H9 (cell line): Measurements from ENCODE around the gene NCF2. TPM values are rescaled to one million over a fixed set of nuclear protein-coding genes. Genes with fewer than 3 reads are reported as not detected.

ENCODE experiments used
- DNase-seq: peaks from one replicate; pipeline ENCODE4 v3.0.0-alpha.2; 2017
- H2AFZ ChIP-seq: one replicate; pipeline ENCODE4 v1.6.1; 2013; ENCODE audit warnings: mild to moderate bottlenecking, low read length, control low read depth, moderate library complexity
- H2AK5ac ChIP-seq: 2 replicates; pipeline ENCODE4 v1.6.1; 2013; ENCODE audit warnings: low read length, control low read depth, mixed read lengths; ENCODE audit not compliant: insufficient read length
- H2BK120ac ChIP-seq: one replicate; pipeline ENCODE4 v1.6.1; 2013; ENCODE audit warnings: low read depth, mild to moderate bottlenecking, low read length, control low read depth, inconsistent platforms; ENCODE audit not compliant: poor library complexity, severe bottlenecking
- H2BK12ac ChIP-seq: 2 replicates; pipeline ENCODE4 v1.6.1; 2013; ENCODE audit warnings: low read length, control low read depth, mixed read lengths, low read depth; ENCODE audit not compliant: insufficient read length
- H2BK15ac ChIP-seq: 2 replicates; pipeline ENCODE4 v1.6.1; 2013; ENCODE audit warnings: low read depth, low read length, control low read depth
- H2BK20ac ChIP-seq: one replicate; pipeline ENCODE4 v1.6.1; 2013; ENCODE audit warnings: low read depth, mild to moderate bottlenecking, low read length, control low read depth, inconsistent platforms; ENCODE audit not compliant: poor library complexity, severe bottlenecking
- H2BK5ac ChIP-seq: 2 replicates; pipeline ENCODE4 v1.6.1; 2013; ENCODE audit warnings: low read length, control low read depth, mixed read lengths; ENCODE audit not compliant: insufficient read length
- H3K14ac ChIP-seq: 2 replicates; pipeline ENCODE4 v1.6.1; 2013; ENCODE audit warnings: low read length, control low read depth; ENCODE audit not compliant: insufficient read depth
- H3K18ac ChIP-seq: 2 replicates; pipeline ENCODE4 v1.6.1; 2013; ENCODE audit warnings: low read depth, mild to moderate bottlenecking, mixed read lengths, low read length, control low read depth; ENCODE audit not compliant: insufficient read length
- H3K23ac ChIP-seq: 2 replicates; pipeline ENCODE4 v1.6.1; 2013; ENCODE audit warnings: low read length, control low read depth, mixed read lengths, low read depth; ENCODE audit not compliant: insufficient read length
- H3K23me2 ChIP-seq: 2 replicates; pipeline ENCODE4 v1.6.1; 2013; ENCODE audit warnings: low read depth, mild to moderate bottlenecking, mixed read lengths, low read length, control low read depth; ENCODE audit not compliant: insufficient read length, poor library complexity, severe bottlenecking
- H3K27ac ChIP-seq: 2 replicates; pipeline ENCODE4 v1.5.1; 2013; ENCODE audit warnings: low read length, control low read depth, mixed read lengths, low read depth; ENCODE audit not compliant: insufficient read length
- H3K27me3 ChIP-seq: 2 replicates; pipeline ENCODE4 v1.6.1; 2013; ENCODE audit warnings: low read length, control low read depth, inconsistent platforms; ENCODE audit not compliant: insufficient read depth
- H3K4ac ChIP-seq: 2 replicates; pipeline ENCODE4 v1.6.1; 2013; ENCODE audit warnings: low read depth, mild to moderate bottlenecking, control low read depth, inconsistent platforms, low read length, moderate library complexity
- H3K4me1 ChIP-seq: 2 replicates; pipeline ENCODE4 v1.6.1; 2013; ENCODE audit warnings: low read length, control low read depth, inconsistent platforms; ENCODE audit not compliant: insufficient read depth
- H3K4me2 ChIP-seq: 2 replicates; pipeline ENCODE4 v1.6.1; 2013; ENCODE audit warnings: low read length, control low read depth, mixed read lengths; ENCODE audit not compliant: insufficient read length, insufficient read depth
- H3K56ac ChIP-seq: 2 replicates; pipeline ENCODE4 v1.6.1; 2013; ENCODE audit warnings: low read depth, mild to moderate bottlenecking, mixed read lengths, low read length, control low read depth; ENCODE audit not compliant: insufficient read length
- H3K79me1 ChIP-seq: 2 replicates; pipeline ENCODE4 v1.6.1; 2013; ENCODE audit warnings: low read depth, mild to moderate bottlenecking, moderate library complexity, low read length, control low read depth, inconsistent platforms; ENCODE audit not compliant: insufficient read depth, poor library complexity, severe bottlenecking
- H3K79me2 ChIP-seq: 2 replicates; pipeline ENCODE4 v1.6.1; 2013; ENCODE audit warnings: low read length, control low read depth, inconsistent platforms; ENCODE audit not compliant: insufficient read depth
- H3K9ac ChIP-seq: 2 replicates; pipeline ENCODE4 v1.6.1; 2013; ENCODE audit warnings: low read length, control low read depth, mixed read lengths; ENCODE audit not compliant: insufficient read length; ENCODE audit errors: extremely low read depth
- H3K9me3 ChIP-seq: one replicate; pipeline ENCODE4 v1.6.1; 2013; ENCODE audit warnings: low read depth, low read length, inconsistent platforms; ENCODE audit not compliant: control insufficient read depth
- H3T11ph ChIP-seq: one replicate; pipeline ENCODE4 v1.6.1; 2013; ENCODE audit warnings: mild to moderate bottlenecking, low read length, control low read depth, inconsistent platforms
- H4K20me1 ChIP-seq: one replicate; pipeline ENCODE4 v1.6.1; 2013; ENCODE audit not compliant: control insufficient read depth, insufficient read length, insufficient read depth
- H4K5ac ChIP-seq: 2 replicates; pipeline ENCODE4 v1.6.1; 2013; ENCODE audit warnings: low read depth, mild to moderate bottlenecking, mixed read lengths, low read length, control low read depth; ENCODE audit not compliant: insufficient read length
- H4K8ac ChIP-seq: replicated peaks from 2 replicates; pipeline ENCODE4 v1.6.1; 2013; ENCODE audit warnings: low read length, control low read depth, mixed read lengths, low read depth; ENCODE audit not compliant: insufficient read length
- H4K91ac ChIP-seq: 2 replicates; pipeline ENCODE4 v1.6.1; 2013; ENCODE audit warnings: low read depth, mild to moderate bottlenecking, moderate library complexity, mixed read lengths, low read length, control low read depth; ENCODE audit not compliant: insufficient read length
- H3K27ac Mint-ChIP-seq, 3 experiments: 2 replicates in 2 of 3; 3 replicates in 1 of 3; pipeline ENCODE4 v1.8.0; 2020 to 2021; ENCODE audit warnings: mixed read lengths in 3 of 3, mild to moderate bottlenecking in 1 of 3, moderate library complexity in 1 of 3
- H3K27me3 Mint-ChIP-seq: 2 replicates; pipeline ENCODE4 v1.8.0; 2021; ENCODE audit warnings: low read depth, mild to moderate bottlenecking, moderate library complexity, mixed read lengths
- H3K36me3 Mint-ChIP-seq, 3 experiments: 2 replicates in 2 of 3; 3 replicates in 1 of 3; pipeline ENCODE4 v1.8.0; 2020 to 2021; ENCODE audit warnings: low read depth in 3 of 3, mixed read lengths in 3 of 3; ENCODE audit not compliant: insufficient read depth in 1 of 3
- H3K4me1 Mint-ChIP-seq, 2 experiments: 2 replicates each; pipeline ENCODE4 v1.8.0; 2020; ENCODE audit warnings: mixed read lengths in 2 of 2
- H3K4me3 Mint-ChIP-seq, 2 experiments: 2 replicates in 1 of 2; 3 replicates in 1 of 2; pipeline ENCODE4 v1.8.0; 2020 to 2021; ENCODE audit warnings: mild to moderate bottlenecking in 2 of 2, mixed read lengths in 2 of 2, moderate library complexity in 1 of 2
- H3K9me3 Mint-ChIP-seq, 2 experiments: 2 replicates in 1 of 2; 3 replicates in 1 of 2; pipeline ENCODE4 v1.8.0; 2020; ENCODE audit warnings: mild to moderate bottlenecking in 2 of 2, mixed read lengths in 2 of 2, moderate library complexity in 1 of 2
- WGBS: extraction: QIAGEN DNeasy Blood & Tissue Kit; methylation state at CpG from one replicate; pipeline ENCODE4 v1.1.7; 2013; ENCODE audit warnings: missing lambda C conversion rate, low lambda C conversion rate, mixed read lengths; ENCODE audit not compliant: insufficient read length; ENCODE audit errors: extremely low coverage; 5-methylcytosine and 5-hydroxymethylcytosine counted together
- total RNA-seq: library from RNA; stranded (reverse); gene quantifications from 2 replicates; pipeline ENCODE4 v1.2.1, GENCODE V29; 2021
- TF ChIP-seq, protein P1 (sequence below): fragments of 200-600 bp; sonication (generic); conservative IDR thresholded peaks from 3 replicates; pipeline ENCODE4 v1.8.0; 2021; ENCODE audit warnings: antibody characterized with exemption, mild to moderate bottlenecking

The NCF2 gene
- total RNA-seq, 1 experiment from 2014 or later, result not detected

DNA sequence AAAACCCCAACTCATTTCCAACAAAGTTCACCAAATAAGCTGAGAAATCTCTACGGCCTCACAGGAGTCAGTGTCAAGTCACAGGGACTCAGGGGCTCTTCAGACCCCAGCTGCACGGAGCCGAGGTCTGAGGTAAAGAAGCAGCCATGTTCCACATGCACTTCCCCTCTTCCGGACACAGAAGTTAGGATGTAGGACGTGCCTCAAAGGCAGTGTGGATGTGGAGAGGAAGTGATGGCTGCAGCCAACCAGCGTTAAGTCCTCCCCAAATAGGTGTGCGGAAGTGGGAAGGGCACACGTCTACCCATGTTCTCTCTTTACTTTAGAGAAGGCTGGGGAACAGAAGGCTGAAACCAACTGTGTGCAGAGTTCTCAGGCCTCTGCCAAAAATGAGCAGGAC is 14.6 kb upstream of the NCF2 start:
- no peak overlapping the region for H4K91ac ChIP-seq
- Mint-ChIP-seq H3K4me1 (0 out of 4 replicates have a peak, but pooled peaks cover 0 to 2% of the 10 kb centered on the region in 2 experiments), H3K27ac (no peak overlapping the region), H3K9me3 (no peaks in the 10 kb centered on the region), H3K27me3 (no peaks in the 10 kb centered on the region; the same call in none of the 2 replicates), H3K4me3 (no peak overlapping the region), H3K36me3 (no peaks in the 10 kb centered on the region)
- no peak overlapping the region for H3K27ac ChIP-seq
- H3K14ac ChIP-seq, result no peak overlapping the region
- no peak overlapping the region for H2AFZ ChIP-seq
- H3K4me1 ChIP-seq, result no peaks in the 10 kb centered on the region
- no peak overlapping the region for H2BK12ac ChIP-seq
- H3K18ac ChIP-seq, result no peak overlapping the region
- H3K9me3 ChIP-seq, result no peaks in the 10 kb centered on the region
- no peak overlapping the region for H3K4me2 ChIP-seq
- no peak for DNase-seq
- no peak overlapping the region for H2AK5ac ChIP-seq
- no peak overlapping the region for H3T11ph ChIP-seq
- H4K8ac ChIP-seq, result no peak overlapping the region
- no peak overlapping the region for H3K4ac ChIP-seq
- no peak overlapping the region for H2BK120ac ChIP-seq
- no peak overlapping the region for H3K56ac ChIP-seq
- H4K5ac ChIP-seq, result no peak overlapping the region
- WGBS, result no CpG with 5 or more reads among the region's 8 CpGs
- no peak overlapping the region for H2BK5ac ChIP-seq
- H3K23ac ChIP-seq, result no peak overlapping the region
- H3K27me3 ChIP-seq, result no peaks in the 10 kb centered on the region; the same call in 1 of the 2 replicates
- no peak overlapping the region for H3K9ac ChIP-seq
- H4K20me1 ChIP-seq, result no peaks in the 10 kb centered on the region
- TF ChIP-seq, protein P1, sequence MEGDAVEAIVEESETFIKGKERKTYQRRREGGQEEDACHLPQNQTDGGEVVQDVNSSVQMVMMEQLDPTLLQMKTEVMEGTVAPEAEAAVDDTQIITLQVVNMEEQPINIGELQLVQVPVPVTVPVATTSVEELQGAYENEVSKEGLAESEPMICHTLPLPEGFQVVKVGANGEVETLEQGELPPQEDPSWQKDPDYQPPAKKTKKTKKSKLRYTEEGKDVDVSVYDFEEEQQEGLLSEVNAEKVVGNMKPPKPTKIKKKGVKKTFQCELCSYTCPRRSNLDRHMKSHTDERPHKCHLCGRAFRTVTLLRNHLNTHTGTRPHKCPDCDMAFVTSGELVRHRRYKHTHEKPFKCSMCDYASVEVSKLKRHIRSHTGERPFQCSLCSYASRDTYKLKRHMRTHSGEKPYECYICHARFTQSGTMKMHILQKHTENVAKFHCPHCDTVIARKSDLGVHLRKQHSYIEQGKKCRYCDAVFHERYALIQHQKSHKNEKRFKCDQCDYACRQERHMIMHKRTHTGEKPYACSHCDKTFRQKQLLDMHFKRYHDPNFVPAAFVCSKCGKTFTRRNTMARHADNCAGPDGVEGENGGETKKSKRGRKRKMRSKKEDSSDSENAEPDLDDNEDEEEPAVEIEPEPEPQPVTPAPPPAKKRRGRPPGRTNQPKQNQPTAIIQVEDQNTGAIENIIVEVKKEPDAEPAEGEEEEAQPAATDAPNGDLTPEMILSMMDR, result no peak
- no peaks in the 10 kb centered on the region for H3K79me1 ChIP-seq
- no peak overlapping the region for H2BK20ac ChIP-seq
- no peaks in the 10 kb centered on the region for H3K23me2 ChIP-seq
- H3K79me2 ChIP-seq, result no peaks in the 10 kb centered on the region
- no peak overlapping the region for H2BK15ac ChIP-seq
